Dedifferentiated amniotic fluid mesenchymal stem cell (primary cell): Measurements from ENCODE around the gene AP4S1.
"Not testable (repeated sequence)": the region's sequence is repeated elsewhere in the genome, so short reads cannot be mapped to it uniquely, and the experiment has no call there.

Source experiments
- DNase-seq: peaks from one replicate; pipeline ENCODE4 v3.0.0-alpha.2; 2016; ENCODE audit errors: extremely low spot score

The AP4S1 gene

DNA sequence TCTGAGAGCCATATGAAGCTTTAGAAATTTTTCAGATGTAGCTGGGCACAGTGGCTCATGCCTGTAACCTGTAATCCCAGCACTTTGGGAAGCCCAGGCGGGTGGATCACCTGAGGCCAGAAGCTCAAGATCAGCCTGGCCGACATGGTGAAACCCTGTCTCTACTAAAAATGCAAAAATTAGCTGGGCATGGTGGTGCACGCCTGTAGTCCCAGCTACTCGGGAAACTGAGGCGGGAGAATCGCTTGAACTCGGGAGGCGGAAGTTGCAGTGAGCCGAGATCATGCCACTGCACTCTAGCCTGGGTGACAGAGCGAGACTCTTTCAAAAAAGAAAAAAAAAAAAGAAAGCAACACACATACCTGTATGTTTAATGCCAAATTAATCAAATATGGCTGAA is 17.4 kb downstream of the AP4S1 start:
- not testable (repeated sequence) for DNase-seq

DNA sequence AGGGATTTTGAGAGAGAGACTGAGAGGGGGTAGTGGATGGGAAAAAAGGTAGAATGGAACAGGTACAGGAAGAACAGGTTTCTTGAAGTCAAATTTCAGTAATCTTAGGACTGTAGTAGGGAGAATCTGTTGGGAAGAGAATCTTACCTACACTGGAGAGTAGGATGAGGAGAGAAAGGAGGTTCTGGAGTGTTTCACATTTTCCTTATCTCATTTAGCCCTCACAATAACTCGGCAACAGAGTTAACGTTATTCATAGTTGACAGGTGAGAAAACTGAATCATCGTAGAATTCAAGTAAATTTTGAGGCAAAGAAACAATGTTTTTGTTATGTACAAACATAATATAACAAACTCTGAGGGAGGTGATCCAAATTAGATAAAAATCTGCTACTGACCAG is 17.9 kb downstream of the AP4S1 start:
- DNase-seq, result no peak

DNA sequence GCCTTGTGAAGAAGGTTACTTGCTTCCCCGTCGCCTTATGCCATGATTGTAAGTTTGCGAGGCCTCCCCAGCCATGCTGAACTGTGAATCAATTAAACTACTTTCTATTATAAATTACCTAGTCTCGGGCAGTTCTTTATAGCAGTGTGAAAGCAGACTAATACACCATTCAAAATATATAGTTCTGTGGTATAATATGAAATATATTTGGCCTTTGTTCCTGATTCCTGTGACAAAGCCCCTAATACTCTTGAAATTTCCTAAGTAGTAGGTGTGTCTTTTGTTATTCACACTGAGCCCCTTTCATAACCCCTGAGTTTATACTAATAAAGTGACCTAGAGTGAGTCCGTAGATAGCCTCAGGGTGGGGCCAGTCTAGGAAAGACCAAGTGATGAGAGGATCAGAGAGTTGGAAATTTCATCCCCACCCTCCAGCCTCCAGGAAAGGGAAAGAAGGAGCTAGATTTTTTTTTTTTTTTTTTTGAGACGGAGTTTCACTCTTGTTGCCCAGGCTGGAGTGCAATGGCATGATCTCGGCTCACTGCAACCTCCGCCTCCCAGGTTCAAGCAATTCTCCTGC is 20.1 kb downstream of the AP4S1 start:
- DNase-seq, result no peak

DNA sequence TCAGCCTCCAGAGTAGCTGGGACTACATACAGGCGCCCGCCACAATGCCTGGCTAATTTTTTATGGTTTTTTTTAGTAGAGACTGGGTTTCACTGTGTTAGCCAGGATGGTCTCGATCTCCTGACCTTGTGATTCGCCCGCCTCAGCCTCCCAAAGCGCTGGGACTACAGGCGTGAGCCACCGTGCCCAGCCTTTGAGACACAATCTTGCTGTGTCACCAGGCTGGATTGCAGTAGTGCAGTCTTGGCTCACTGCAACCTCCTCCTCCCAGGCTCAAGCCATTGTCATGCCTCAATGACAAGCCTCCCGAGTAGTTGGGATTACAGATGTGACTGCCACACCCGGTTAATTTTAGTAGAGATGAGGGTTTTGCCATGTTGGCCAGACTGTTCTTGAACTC is 22.1 kb downstream of the AP4S1 start:
- no peak for DNase-seq

DNA sequence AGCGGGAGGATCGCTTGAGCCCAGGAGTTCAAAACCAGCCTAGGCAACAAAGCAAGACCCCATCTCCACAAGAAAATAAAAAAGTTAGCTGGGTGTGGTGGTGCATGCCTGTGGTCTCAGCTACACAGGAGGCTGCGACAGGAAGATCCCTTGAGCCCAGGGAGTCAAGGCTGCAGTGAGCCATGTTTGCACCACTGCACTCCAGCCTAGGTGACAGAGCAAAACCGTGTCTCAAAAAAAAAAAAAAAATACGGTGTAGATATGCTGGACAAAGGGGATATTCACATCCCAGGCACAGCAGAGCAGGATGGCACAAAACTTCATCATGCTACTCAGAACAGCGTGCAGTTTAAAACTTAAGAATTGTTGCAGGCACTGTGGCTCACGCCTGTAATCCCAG is 25.6 kb downstream of the AP4S1 start:
- no peak for DNase-seq

DNA sequence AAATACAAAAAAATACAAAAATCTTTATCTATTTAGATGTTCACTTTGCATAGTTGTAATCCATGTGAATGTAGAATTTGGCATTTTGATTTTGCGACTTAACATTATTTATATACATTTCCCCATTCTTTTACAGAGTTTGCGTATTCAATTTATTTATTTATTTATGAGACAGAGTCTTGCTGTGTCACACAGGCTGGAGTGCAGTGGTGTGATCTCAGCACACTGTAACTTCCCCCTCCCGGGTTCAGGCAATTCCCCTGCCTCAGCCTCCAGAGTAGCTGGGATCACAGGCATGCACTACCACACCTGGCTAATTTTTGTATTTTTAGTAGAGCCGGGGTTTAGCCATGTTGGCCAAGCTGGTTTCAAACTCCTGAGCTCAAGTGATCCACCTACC is 26.1 kb downstream of the AP4S1 start:
- DNase-seq, result no peak

DNA sequence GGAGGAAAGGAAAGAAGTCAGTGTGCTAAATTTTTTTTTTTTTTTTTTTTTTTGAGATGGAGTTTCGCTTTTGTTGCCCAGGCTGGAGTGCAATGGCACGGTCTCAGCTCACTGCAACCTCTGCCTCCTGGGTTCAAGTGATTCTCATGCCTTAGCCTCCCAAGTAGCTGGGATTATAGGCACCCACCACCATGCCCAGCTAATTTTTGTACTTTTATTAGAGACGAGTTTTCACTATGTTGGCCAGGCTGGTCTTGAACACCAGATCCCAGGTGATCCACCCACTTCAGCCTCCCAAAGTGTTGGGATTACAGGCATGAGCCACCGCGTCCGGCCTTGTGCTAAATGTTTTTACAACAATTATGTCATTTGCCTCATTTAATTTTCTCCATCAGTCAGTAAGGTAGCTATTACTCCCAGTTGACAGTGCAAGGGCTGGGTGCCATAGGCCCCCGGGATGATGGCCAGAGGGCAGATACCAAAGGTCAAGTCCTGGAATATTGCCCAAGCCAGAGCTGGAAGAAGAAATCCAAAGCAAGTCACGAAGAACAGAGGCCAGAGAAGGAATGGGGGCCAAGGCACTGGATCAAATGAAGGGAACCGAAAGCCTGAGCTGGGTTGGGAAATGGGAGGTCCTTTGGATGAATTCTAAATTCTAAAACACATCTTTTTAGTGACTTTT is 27.6 kb downstream of the AP4S1 start:
- not testable (repeated sequence) for DNase-seq

DNA sequence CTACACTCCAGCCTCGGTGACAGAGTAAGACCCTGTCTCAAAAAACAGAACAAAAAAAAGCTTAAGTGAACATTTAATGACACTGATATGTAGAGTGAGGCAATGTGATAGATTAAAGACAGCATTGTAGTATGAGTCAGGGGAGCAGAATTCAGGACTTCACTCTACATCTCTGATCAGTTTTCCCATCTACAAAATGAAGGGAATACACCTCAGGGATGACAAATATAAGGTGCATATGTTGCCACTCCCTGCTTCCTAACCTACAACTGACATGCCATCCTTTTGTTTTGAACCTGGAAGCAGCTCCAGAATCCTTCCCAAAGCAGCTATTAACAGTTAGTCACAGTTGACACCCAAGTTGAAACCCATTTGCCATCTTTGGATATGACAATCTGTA is 31.6 kb downstream of the AP4S1 start:
- no peak for DNase-seq

DNA sequence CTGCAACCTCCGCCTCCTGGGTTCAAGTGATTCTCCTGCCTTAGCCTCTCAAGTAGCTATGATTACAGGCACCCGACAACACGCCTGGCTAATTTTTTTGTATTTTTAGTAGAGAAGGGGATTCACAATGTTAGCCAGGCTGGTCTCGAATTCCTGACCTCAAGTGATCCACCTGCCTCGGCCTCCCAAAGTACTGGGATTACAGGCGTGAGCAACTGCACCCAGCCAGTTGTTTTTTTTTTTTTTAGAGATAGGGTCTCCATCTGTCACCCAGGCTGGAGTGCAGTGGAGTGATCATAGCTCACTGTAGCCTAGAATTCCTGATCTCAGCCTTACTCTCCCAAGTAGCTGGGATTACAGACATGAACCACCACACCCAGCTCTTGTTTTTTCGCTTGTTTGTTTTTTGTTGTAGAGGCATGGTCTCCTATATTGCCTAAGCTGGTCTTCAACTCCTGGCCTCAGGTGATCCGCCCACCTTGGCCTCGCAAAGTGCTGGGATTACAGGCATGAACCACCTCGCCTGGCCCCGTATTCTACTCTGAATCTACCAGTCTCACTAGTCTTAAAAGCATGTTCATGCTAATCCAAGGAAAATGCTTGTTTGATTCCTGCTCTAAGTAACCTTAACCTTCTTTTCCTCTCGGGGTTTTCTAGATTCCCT is 32.4 kb downstream of the AP4S1 start:
- no peak for DNase-seq

DNA sequence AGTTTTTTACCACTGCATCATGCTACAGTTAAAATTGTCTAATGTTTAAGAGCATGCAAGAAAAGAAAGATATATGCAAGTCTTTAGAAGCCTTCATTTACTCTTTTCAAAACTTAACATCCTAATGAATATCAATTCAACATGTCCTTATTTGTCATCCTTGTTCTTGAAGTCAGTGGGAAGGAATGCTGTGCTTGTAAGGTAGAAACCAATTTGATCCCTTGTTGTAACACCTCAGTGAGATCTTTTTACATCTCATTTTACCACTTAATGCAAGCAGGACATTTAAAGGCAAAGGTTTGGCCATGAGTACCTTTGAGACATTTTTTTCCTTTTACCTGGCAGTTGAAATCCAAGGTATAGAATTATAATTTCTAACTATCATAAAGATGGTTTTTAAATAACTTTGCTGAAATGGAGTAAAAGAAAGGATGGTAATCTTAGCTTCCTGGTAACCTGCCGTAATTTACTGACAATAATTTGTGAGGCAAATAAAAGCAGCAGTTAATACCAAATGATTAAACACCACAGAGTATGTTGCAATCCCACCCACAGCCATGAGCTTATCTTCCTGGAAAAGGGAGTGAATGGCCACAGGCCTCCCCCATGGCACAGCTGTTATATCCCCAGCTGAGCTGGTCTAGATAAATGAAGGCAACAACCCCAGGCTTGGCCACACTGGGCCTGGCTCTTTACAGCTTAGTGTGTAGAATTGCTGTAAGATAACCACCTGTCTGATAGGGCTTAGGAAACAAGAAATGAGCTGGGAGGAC is 33.9 kb downstream of the AP4S1 start:
- peak; percentile 54 for DNase-seq

DNA sequence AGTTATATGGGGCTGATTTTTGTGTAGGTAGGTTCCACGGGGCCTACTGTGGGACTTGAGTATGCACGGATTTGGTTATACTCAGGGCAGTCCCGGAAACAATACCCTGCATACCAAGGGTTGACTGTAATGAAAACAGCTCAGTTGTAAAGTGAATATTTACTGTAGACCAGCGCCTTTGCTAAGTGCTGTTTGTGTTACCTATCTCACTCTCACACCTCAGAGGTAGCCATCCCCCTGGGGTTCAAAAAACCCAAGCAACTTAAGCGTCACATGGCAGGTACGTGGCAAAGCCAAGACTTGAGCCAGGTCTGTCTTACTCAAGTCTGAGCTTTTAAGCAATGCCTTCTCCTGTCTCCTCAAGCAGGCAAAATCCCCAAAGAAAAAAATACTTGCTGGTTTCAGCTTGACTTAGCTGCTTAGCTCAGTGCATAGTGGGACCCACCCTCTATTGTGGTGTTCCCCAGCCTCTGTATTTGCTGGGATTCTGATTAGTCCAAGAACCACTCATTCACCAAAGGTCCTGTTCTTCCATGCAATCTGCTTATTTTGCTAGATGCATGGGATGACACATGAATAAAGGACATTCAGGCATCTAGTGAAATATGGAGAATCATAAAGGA is 34.9 kb downstream of the AP4S1 start:
- DNase-seq, result no peak

DNA sequence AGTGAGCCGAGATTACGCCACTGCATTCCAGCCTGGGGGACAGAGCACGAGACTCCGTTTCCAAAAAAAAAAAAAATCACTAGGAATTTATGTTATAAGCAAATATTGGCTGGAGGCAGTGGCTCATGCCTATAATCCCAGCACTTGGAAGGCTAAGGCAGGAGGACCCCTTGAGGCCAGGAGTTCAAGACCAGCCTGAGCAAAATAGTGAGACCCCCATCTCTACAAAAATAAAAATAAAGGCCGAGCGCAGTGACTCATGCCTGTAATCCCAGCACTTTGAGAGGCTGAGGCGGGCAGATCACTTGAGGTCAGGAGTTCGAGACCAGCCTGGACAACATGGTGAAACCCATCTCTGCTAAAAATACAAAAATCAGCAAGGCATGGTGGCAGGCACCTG is 37.5 kb downstream of the AP4S1 start:
- DNase-seq, result not testable (repeated sequence)

DNA sequence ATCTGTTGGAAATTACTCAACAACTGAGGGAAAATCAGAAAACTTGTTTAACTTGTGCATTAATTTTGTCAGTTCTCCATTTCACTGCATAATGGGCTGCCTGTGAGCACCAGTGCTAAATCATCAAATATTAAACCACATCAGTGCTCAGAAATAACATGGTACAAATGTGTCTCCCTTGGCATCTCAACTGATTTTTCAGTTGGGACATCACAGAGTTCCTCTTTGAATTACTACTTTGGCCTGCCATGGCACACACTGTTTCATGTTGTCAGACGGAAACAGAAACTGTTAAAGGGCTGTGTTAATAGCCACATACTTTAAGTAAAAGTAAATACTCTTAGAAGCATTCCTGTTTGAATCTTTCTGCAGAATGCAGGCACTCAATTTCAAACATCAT is 42.8 kb downstream of the AP4S1 start:
- DNase-seq, result no peak

DNA sequence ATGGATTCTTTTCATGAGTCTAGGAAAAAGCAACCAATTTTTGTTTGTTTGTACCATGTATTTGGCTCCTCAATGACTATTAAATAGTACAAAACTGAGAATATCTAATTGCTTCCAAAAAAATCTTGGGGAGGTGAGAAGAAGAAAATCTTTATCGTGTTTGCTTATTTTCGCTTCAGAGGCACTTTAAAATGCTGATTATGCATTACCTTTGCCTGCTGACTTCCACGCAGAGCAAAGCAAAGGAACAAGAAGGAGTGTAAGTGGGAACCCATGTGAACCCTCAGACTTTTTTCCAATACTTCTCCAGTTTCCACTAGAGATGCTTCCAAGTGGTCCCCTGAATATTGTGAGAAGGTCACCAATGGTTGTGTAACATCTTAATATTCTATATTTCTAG is 43.9 kb downstream of the AP4S1 start:
- no peak for DNase-seq

DNA sequence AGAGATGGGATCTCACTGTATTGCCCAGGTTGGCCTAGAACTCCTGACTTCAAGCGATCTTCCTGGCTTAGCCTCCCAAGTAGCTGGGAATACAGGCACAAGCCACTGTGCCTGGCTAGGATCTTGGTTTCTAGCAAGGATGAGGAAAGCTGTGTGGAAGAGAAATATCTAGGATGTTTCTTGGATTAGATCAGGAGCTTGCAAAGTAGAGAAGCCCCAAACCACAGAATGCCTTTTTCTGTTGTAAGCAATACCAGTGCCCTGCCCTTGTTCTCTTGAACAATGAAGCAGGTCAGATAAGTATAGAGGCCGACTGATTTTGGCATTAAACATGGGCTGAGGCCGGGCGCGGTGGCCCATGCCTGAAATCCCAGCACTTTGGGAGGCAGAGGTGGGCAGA is 45.0 kb downstream of the AP4S1 start:
- peak; percentile 91 for DNase-seq

DNA sequence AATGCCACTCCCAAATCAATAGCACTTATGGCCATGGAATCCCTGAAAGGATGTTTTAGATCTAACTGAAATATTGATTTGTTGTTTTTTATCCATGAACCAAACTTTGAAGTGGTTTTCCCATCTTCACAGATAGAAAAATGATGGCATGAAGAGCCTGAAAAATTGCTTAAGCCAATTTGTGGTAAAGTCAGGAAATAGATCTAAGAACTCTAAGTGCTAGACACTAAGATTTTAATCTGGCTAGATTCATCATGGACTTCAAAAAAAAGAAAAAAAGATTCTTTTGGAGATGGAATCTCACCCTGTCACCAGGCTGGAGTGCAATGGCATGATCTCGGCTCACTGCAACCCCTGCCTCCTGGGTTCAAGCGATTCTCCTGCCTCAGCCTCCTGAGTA is 45.7 kb downstream of the AP4S1 start:
- DNase-seq, result no peak

DNA sequence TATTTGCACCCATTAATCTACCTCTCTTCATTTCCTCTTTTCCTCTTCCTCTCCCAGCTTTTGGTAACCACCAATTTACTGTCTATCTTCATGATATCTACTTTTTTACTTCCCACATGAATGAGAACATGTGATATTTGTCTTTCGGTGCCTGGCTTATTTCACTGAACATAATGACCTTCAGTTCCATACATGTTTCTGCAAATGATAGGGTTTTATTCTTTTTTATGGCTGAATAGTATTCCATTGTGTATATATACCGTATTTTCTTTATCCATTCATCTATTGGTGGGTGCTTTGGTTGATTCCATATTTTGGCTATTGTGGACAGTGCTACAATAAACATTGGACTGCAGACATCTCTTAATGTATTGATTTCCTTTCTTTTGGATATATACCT is 49.7 kb downstream of the AP4S1 start:
- DNase-seq, result no peak

DNA sequence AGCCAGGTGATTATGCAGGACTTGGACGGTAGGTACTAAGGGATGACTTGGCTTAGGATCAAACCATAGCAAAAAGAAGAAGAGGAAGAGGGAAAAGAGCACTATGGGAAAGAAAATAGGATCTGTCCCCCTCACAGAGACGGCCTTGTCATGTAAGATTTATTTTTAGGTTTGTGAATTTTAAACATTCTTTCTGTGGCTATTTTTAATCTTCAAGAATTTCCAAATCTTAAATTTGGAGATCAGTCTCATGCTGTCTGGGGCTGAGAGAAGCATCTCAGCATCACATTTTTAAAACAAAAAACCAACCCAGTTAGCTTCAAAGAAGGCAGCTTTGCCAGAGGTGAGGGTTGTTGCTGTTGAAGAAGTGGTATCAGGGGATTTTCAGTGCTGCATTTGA is 53.3 kb downstream of the AP4S1 start:
- DNase-seq, result no peak

DNA sequence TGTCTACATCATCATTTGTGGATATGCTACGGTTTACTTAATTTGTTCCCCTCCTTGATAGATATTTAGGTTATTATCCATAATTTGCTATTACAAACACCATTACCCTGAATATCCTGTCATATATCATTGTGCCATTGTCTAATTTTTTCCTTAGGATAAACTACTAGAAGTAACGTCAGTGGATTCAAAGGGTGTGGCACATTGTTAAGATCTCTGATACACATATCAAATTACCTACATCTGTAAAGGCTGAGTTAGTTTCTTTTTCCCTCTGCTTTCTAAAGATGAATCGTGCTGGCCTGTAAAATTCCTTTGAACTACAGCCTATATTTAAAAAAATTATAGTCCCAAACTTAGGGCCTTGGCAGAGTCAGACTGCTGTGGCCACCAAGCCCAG is 54.6 kb downstream of the AP4S1 start:
- peak; percentile 82 for DNase-seq

DNA sequence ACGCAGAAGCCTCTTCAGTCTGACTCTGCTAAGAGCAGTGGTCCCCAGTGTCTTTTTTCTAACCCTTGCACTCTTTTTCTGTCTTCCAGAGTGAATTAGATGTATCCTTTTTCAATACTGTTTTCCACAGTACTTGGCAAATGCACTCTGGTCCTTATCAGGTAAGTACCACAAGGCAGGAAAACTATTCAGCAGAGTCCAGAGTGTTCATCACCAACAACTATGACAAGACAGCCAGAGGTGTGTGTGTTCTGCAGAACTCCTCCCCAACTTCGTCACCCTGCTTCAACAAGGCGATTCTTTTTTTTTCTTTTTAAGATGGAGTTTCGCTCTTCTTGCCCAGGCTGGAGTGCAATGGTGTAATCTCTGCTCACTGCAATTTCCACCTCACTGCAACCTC is 55.0 kb downstream of the AP4S1 start:
- no peak for DNase-seq

DNA sequence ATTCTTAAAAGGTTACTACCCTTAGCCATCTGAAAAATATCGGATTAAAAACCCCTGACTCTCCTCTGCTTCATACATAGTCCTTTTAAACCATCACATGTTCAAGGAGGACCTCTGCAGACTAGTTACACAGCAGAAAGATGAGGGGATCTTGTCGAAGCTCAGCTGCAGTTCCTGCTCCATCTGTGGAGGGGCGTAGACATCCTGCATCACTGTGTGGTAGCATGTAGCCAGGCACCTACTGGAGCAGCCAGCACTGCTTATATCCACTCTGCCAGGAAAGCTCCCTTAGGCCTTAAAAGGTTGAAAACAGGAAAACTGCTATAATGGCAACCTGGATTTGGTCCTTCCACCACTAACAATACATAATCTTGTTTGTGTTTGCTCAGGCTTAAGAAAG is 58.3 kb downstream of the AP4S1 start:
- DNase-seq, result no peak

DNA sequence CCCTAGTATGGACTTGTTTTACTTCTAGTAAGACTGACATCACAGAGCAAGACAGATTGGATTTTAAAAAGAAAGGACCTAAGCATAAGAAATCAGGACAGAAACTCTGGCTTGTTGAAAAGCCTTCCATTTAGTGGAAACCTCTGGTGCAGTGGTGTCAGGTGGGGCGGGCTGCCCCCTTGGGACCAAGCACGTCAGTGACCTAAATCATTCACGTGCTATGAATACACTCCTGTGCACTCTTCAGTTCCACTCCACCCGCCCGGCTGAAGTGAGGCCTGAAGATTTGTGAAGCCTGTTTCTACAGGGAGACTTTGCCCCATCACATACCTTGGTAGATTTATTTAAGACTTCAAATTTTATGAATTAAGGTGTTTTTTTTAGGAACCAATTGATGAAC is 58.9 kb downstream of the AP4S1 start:
- no peak for DNase-seq
